GM19324 (cell line): Measurements from ENCODE around the gene C12orf57.

Experiments used
- ATAC-seq: cut with Tn5 transposase; IDR thresholded peaks from one replicate; pipeline ENCODE4 v1.9.1; 2021; ENCODE audit warnings: mild to moderate bottlenecking, moderate library complexity; ENCODE audit not compliant: unreplicated experiment, low FRiP score

Gene C12orf57

DNA sequence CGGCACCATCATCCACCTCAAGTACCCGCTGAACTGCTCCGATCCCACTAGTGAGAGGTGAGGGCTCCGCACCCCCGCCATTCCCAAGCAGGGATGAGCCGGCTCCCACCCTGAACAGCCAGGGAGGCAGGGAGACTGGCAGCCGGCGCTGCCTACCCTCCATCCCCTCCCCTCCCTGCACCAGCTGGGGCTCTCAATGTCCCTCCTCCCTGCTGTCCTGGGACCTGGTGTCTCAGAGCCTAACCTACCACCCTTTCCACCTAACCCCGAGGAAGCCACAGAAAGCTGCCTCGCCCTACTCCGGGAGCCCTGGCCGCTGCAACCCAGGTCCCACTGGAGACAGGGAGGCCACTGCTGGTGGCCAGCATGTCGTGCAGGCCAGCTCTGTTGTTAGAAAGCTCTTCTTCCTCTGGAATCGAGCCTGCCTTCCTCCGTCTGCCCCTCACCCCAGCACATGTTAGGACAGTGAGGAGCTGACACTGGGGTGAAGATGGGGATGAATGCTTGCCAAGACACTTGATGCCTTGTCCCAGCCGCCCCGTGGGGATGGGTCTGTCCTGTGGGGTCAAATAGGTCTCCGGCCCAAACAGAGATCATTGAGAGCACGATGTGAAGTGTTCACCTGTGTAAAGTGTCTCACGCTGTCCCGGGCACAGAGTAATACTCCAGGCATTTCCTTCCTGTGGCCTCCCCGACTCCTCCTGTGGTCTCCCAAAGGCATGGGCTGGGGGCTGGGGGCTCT, 8.5 kb downstream of the C12orf57 start:
- ATAC-seq: no peak

DNA sequence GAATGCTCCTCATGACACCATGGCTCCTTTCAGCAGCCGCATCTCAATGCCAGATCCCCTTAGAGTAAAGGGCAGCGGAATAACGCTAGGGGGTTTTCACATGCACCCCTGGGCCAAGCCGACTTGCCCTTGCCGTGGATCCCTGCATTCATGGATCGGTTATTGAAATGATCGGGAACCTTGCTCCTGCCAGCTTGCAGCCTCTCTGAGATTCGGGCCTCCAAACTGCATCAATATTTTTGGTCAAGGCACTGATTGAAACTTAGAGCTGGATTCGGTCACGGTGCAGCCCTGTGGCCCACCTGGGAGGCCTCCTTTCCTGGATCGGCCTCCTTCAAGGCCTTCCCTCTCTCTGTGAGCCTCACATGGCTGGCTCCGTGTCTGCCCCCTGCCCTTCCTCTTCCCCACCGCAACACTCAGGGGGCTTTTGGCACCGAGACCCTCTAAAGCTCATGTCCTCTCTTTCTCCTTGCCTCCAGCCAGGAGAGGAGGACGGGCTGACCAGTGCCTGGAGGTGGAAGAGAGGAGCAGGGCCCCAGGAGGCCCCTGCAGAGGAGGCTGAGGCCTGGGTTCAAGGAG, 9.1 kb downstream of the C12orf57 start:
- no peak for ATAC-seq

DNA sequence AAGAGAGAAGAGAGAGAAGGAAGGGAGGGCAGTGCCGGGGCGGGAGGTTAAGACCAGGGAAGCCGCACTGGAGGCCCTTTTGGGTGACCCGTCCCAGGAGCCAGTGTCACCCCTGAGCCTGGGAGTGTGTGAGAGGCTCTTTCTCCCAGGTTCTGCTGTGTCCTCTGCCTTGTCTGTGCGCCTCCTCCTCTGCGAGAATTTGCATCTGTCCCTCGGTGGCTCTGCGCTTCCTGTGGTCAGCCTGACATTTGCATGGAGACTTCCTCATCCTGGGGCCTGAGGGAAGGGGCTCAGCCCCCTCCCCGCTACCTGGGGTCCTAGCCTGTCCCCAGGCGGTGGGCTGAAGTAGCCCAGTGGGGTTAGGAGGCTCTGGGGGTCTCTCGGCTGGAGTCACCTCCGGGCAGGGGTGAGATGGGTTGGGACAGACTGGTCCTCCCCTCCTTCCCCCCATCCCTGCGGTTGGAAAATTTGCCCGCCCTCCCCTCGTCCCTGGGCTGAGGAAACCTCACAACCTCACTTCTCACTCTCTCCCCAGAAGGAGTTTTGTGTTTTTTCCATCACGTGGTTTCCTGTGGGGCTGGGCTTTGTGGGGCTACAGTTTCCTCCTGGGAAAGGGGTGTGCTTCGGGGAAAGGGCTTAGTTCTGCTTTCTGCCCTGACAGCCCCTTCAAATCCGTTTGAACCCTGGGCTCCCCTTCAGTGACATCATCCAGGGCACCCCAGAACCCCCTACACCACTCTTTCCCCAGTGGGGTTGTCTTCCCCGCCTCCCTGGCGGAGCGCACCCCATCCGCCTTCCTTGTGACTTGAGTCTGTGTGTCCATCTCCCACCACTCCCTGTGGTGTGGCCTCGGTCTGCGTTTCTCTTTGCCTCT, 9.9 kb downstream of the C12orf57 start:
- ATAC-seq: peak; percentile 64

DNA sequence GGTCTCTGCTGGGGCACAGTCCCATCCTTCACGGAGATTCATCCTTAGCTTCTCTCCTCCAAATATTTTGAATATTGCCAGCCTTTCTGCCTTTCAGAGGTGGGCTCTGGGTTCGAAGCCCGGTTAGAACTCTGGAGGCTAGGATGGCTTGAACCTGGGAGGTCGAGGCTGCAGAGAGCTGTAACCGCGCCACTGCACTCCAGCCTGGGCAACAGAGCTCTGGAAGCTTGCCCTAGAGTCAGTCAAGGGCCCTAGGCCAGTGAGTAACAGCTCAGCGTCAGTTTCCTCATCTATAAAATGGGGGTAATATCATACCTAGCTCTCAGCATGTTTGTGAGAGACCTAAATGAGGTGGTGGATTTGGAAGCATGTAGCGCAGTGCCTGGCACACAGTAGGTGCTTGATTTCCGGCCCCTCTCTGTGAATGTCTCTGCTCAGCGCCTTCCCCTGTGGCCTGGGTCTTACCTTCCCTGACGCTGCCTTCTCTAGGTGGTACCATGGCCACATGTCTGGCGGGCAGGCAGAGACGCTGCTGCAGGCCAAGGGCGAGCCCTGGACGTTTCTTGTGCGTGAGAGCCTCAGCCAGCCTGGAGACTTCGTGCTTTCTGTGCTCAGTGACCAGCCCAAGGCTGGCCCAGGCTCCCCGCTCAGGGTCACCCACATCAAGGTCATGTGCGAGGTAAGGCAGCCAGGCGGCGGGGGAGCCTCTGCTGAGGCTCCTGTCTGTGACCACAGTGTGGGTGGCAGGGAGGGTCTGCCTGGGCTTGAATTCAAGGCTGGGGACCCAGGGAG, 10.7 kb downstream of the C12orf57 start:
- ATAC-seq: no peak

DNA sequence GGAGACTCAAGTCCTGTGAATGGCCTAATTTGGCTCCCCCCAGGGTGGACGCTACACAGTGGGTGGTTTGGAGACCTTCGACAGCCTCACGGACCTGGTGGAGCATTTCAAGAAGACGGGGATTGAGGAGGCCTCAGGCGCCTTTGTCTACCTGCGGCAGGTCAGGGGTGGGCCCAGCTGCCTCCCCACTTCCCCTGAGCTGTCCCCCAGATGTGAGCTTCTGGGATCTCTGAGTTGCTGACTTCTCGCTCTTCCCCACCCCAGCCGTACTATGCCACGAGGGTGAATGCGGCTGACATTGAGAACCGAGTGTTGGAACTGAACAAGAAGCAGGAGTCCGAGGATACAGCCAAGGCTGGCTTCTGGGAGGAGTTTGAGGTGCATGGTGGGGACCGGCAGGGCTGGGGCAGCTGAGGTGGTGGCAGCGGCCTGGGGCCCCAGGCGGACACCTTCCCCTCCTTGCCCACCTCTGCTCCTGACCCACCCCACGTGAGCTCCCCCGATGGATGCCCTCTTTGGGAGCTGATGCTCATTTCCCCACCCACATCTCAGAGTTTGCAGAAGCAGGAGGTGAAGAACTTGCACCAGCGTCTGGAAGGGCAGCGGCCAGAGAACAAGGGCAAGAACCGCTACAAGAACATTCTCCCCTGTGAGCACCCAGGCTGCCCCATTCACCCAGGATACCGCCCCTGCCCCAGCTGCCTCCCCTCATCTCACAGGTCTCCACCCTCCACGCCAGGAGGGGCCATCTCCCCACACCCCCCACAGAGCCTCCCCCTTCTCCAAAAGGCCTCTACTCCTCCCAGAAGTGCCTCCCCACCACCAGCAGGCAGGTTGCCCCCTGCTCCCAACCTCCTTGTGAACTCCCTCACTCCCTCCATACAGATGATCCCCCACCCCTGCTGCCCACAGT, 11.5 kb downstream of the C12orf57 start:
- no peak for ATAC-seq

DNA sequence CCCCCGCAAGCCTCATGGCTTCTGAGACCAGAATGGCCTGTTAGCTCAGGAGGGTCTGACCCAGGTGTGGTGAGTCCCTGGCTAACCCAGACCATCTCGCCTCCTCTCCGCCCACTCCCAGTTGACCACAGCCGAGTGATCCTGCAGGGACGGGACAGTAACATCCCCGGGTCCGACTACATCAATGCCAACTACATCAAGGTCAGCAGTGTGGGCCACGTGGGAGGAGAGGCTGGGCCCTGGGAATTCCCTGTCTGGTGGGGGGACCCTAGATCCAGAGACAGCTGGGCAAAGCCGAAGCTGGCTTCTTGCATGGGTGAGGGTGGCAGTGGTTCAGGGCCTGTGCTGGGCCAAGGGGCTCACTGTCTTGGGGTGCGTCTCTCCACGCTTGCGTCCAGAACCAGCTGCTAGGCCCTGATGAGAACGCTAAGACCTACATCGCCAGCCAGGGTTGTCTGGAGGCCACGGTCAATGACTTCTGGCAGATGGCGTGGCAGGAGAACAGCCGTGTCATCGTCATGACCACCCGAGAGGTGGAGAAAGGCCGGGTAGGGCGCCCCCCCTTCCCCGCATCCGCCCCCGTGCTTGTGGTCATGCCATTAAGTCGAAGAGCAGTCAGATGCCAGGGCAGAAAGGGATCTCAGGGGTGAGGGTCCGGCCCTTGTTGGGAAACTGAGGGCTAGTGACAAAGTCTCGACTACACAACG, 12.4 kb downstream of the C12orf57 start:
- ATAC-seq: no peak

DNA sequence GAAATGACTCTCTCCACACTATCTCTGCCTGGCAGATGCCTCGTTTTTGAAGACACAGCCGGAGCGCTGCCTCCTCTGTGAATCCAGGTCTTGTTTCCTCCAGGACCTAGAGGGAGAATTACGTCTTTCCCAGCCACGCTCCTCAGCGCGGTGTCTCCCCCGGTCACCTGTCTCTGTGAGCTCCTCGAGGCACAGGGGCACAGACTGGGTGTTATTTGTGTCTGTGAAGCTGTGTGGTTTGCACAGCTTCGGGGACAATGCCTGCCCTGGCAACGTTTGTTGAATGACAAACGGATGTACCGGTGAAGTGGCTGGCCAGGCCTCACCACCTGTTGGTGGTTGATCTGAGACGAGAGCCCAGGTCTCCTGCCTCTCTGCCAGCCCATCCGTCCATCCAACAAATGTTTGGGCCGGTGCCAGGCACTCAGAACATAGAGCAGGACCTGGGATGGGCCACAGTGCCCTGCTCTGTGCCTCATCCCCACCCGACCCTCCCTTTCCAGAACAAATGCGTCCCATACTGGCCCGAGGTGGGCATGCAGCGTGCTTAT, 13.4 kb downstream of the C12orf57 start:
- ATAC-seq: no peak

DNA sequence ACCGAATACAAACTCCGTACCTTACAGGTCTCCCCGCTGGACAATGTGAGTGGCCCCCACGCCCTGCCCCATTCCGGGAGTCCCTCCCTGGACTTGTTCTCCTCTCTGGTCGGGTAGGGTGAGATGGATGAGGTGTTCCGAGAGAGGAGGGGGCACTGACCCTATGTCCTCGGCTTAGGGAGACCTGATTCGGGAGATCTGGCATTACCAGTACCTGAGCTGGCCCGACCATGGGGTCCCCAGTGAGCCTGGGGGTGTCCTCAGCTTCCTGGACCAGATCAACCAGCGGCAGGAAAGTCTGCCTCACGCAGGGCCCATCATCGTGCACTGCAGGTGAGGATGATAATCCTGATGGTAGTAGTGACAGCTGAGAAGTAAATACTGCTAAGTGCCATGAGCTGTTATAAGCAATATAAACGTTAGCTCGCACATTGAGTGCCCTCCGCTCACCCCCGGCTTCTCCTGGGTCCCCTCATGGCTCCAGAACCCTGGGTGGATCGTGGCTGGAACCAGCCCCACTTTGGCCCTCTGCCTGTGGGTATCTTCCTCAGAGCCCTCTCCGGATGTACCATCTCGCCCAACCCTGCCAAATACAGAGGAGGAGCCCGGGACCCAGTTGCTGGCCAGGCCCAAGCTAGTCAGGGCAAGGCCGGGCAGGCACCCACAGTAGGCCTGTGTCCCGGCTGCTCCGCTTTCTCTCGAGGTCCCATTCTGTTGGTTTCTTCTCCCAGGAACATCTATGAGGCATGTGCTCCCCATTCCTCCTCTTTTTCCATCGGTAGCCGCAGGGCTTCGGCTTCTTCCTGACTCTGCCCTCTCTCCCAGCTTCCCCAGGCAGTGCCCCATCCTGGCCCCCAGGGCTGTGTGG, 14.2 kb downstream of the C12orf57 start:
- ATAC-seq: no peak

DNA sequence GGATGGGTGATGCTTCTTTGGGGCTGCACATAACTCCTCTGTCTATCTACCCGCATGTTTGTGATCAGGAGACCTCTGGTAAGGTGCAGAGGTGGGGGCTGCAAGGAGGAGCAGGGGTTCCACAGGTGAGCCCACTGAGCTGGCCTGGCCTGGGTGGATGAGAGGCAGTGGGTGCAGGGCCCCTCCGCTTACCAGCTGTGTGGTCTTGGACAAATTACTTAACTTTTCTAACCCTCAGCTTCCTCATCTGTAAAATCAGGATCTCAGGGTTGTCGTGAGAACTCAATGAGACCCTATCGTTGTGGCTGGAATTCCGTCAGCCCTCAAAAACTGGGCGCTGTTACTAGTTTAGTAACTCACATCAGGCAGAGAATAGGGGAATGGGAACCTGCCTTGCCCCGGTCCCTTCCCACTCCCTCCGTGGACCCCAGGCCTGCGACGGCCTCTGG, 14.8 kb downstream of the C12orf57 start:
- no peak for ATAC-seq

DNA sequence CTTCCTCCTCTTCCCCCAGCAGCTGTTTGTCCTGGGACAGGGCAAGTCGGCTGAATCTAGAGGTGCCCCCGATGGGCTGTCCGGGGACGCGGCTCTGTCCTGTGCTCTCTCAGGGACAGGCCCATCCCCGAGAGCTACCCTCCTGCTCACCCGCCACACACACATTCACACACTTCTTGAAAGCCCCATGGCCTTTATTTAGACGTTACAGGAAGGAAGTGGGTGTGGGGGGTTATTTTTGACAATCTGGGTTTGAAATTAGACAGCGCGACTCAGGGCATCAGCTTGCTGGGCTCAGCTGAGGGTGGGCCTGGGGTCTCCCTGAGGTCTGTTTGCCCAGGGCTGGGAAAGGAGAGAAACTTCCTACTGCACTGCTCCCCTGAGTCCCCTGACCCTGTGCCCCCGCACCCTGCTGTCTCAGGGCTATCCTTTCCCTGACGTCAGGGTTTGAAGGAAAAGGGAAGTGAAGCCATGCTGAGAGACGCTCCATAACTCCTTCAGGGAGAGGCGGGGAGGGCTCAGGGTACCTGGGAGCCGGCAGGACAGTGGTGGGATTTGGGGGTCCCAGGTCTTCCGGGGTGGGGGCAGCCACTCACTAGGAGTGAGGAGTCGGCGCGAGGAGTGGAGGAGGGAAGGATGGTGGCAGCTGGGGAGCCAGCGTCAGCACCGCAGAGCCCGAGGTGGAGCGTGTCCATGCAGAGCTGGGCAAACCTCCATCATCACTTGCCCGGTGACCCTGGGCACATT, 15.4 kb downstream of the C12orf57 start:
- ATAC-seq: peak; percentile 47

DNA sequence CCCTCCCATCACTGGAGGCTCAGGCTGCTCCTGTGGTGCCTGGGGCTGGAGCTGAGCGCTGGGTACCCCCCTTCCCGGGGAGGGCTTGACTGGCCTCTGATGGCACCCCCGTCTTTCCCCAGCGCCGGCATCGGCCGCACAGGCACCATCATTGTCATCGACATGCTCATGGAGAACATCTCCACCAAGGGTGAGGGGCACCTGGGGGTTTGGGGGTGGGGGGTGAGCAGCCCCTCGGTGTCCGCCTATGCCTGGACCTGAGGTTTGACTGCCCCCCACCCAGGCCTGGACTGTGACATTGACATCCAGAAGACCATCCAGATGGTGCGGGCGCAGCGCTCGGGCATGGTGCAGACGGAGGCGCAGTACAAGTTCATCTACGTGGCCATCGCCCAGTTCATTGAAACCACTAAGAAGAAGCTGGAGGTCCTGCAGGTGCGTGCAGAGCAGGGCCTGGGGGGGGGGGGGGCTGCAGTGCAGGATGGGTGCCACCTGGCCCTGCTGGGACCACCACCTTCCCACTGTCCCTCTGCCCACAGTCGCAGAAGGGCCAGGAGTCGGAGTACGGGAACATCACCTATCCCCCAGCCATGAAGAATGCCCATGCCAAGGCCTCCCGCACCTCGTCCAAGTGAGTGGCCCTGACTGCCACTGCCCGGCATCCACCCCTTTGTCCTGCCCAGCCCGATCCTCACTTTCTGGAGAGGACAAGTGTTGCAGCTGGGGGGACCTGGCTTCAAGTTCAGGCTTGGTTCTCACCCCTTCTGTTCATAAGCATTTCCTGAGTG, 16.2 kb downstream of the C12orf57 start:
- ATAC-seq: no peak

DNA sequence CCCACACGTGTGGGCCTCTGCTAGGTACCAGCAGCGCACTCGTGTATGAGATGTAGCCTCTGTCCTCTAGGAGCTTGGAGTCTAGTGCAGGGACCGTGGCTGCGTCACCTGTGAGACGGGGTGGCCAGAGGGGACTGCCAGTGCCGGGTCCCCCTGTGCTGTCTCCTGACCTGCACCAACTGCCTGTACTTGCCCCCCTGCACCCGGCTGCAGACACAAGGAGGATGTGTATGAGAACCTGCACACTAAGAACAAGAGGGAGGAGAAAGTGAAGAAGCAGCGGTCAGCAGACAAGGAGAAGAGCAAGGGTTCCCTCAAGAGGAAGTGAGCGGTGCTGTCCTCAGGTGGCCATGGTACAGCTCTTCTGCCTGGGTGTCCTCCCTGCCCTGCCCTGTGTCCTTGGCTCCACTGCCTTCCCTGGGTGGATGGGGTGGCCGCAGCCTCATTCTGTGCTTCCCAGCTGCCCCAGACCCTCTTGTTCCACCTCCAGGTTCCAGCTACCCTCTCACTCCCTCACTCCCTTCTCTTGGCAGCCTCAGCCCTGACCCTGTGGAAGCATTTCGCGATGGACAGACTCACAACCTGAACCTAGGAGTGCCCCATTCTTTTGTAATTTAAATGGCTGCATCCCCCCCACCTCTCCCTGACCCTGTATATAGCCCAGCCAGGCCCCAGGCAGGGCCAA, 16.9 kb downstream of the C12orf57 start:
- ATAC-seq: no peak

DNA sequence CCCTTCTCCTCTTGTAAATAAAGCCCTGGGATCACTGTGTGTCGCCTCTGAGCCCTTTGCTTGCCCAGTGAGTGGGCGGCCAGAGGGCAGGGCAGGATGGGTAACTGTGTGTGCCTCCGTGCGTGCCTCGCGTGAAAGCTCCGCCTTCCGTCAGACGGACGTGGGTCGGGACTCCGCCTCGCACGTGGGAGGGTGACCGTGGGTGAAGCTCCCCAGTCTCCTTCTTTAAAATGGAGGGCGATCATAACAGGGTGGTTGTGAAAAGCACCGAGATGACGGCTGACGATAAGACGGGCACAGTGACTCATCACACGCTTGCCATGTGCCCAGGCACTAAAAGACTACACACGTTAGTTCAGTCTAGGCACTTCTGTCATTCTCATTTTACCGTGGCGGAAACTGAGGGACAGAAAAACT, 17.5 kb downstream of the C12orf57 start:
- ATAC-seq: no peak

DNA sequence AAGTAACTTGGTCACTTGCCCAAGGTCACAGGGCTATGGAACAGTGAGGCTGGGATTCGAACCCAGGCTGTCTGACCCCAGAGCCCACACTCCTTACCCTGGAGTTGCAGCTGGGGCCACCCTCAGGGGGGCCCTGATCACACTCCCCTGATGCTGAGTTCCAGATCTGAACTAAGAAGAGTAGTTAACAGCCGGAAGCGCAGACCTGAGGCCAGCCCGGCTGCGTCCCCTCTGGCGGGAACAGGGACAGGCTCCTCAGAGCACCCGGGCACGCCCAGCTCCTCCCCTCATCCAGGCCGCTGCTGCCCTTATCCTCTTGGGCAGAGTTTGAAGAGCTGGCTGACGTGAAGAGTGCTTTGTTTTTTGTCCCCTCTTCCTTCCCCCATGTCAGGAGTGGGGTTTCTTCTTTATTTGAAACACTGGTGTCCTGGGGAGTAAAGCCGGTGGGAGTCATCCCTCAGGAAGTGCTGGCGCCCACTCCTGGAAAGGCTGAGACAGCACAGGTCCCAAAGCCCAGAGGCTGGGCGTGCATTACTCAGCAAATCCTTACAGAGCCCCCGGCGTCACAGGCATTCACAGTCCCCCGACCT, 18.0 kb downstream of the C12orf57 start:
- no peak for ATAC-seq

DNA sequence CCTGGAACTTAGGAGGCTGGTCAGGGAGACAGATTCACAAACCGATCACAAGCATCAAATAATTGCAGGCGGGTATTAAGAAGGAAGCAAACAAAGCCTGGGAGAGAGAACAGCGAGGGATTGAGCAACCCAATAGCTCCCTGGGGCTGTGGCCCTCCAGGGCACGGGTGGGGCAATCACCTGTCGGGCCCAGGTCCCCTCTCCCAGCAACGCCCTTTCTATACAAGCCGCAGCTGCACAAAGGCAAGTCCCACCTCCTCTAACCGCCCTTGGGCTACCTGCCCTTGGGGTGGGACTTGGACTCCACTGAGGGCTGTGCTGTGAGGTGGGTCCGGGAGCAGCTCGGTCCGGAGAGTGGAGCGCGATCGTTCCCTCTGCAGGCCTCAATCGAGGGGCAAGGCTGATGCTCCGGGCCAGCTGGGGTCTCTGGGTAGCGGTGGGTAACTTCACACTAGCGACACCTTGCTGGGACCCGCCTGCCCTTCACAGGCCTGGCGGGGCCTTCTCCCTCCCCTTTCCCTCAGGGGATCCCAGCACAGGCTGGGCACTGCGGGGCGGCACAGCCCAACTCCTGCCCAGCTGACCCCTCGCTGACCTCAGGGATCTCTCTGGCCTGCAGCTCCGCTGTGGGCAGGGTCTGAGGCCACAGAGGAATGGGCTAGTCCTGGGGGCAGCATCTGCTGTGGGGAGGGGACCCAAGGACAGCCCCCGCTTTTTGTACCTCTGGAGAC, 18.6 kb downstream of the C12orf57 start:
- ATAC-seq: no peak
